GM18907 (cell line): Measurements from ENCODE around the gene ARL15.

Experiments used
- ATAC-seq: cut with Tn5 transposase; IDR thresholded peaks from one replicate; pipeline ENCODE4 v1.9.1; 2021; ENCODE audit warnings: mild to moderate bottlenecking, moderate library complexity; ENCODE audit not compliant: unreplicated experiment

The ARL15 gene

DNA sequence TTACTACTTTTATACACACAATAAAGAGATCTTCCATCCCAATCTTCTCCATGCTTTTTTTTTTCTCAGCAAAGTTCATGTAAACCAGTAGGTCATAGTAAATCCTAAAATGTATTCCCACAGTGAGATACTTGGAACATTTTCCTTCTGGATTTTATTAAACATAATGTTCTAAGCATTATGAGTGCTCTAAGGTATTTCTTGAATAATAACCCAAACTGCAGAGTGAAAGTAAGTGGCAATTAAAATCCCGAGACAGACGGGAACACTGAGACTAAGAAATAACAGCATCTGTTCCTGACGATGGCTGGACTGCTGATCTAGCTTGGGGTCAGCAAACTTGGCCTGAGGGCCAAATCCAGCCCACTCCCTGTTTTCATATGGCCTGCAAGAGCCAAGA lies 359.8 kb downstream of the ARL15 start:
- no peak for ATAC-seq

DNA sequence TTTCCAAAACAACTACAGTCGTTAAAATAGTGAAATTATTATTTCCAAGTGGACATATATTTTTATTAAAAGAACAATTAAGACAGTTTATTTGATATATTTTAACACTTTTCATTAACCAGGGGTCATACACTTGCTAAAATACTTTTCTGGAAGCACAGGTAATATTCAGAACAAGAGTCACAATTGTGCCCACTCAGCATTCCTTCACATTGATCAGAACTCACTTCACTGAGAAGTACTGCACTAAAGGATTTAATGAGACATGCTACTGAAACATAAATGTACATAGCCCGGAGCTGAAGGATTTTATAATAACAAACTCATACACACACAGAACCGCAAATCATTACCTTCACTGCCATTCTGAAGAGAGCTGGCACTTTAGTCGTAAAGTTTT lies 361.8 kb downstream of the ARL15 start:
- no peak for ATAC-seq

DNA sequence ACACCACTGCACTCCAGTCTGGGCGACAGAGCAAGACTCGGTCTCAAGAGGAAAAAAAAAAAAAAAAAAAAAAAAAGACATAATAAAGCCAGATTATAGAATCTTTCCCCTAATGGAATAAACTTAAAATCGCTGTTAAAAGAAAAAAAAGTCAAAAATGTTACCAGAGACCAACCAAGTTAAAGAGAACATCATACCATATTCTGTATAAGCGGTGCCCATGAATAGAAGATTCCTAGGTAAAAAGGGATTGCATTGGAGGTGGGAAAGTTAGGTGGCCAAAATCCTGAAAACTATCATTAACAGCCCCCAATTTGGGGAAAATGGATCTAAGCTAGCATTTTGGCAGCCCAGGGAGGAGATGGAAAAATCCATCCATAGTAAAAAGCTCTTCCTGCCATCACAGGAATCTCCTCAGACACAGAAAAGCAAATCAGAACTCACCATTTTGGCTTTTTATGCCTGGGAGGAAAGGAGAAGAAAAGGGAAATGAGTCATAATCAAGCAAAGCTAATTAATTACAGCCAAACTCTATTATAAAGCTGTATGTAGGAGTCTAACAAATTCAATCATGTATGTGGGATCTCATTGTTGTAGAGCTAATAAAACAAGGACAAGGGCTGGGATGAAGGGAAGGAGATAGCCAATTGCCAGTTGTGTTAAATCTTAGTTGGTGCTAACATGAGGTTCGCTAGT lies 363.8 kb downstream of the ARL15 start:
- ATAC-seq: no peak

DNA sequence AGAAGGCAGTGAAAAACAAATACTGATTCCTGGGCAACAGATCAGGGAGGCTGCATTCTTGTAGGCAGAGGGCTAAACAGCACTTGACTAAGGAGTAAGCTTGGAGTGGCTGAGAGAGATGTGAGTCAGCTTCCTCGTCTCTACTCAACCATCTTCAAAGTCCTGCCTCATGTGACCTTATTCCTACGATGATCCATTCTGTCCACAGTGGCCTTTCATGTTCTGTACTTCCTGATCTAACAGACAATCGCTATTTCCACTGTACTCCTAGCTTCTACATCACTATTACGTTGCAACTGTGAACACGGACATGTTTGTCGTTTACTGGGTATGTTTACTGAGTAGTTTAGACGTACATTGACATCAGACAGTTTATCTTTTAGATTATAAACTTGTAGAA lies 365.4 kb downstream of the ARL15 start:
- ATAC-seq: no peak

DNA sequence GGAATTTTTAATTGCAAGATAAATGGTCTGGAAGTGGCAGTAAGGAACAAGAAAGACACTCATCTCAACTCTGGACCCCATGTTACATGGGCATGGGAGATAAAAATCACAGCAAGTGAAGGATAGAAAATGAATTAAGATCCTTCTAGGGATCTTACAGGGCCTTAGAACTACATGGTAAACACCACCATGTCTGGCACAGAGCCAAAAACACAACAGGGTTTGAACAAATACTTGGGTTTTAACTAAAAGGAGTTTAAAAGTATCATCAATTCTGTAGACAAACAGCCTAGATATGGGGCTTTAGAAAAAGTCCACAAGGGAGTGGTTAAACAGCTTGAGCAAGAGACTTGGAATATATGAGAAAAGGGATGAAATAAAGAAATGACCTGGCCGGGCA lies 366.4 kb downstream of the ARL15 start:
- no peak for ATAC-seq

DNA sequence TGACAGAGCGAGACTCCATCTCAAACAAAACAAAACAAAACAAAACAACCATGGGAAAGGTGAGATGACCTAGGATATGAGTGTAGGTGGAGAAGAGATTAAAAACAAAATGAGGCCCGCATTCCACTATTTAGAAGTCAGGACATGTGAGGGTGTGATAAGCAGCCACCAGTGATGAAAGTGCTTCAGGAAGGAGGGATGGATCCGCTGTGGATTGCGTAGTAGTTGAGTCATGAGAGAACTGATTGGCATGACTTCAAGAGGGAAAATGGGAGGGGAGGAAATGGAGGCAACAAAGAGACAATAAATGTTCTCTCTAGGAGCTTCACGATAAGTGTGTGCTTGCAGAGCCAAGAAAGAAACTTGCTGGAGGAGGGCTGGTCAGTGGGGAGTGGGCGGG lies 367.6 kb downstream of the ARL15 start:
- no peak for ATAC-seq

DNA sequence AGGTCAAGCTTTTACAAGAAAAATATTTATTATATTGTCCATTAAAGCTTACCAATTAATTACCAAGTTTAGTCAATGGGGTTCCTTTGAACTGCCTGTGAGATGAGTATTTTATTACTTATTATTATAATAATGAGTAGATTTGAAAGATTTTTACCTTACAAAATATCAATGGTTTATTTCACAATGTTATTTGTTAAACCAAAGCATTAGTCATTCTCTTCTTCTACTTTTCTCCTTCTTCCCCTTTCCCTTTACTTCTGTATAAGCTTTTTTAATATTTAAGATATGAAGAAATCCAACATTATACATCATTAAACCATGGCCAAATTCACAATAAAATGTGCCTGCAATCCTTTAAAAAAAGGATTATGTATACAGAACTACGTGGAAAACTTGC lies 369.5 kb downstream of the ARL15 start:
- ATAC-seq: no peak

DNA sequence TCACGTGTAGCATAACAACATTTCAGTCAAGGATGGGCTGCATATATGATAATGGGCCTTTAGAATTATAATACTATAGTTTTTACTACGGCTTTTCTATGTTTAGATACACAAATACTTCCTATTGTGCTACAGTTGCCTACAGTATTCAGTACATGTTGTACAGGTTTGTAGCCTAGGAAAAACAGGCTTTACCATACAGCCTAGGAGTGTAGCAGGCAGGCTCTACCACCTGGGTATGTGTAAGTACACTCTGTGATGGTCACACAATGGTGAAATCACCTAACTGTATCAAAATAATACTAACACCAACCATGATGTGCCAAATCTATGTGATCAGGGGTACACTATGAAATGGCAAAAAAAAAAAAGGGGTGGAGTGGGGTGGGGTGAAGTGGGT lies 372.9 kb downstream of the ARL15 start:
- no peak for ATAC-seq

DNA sequence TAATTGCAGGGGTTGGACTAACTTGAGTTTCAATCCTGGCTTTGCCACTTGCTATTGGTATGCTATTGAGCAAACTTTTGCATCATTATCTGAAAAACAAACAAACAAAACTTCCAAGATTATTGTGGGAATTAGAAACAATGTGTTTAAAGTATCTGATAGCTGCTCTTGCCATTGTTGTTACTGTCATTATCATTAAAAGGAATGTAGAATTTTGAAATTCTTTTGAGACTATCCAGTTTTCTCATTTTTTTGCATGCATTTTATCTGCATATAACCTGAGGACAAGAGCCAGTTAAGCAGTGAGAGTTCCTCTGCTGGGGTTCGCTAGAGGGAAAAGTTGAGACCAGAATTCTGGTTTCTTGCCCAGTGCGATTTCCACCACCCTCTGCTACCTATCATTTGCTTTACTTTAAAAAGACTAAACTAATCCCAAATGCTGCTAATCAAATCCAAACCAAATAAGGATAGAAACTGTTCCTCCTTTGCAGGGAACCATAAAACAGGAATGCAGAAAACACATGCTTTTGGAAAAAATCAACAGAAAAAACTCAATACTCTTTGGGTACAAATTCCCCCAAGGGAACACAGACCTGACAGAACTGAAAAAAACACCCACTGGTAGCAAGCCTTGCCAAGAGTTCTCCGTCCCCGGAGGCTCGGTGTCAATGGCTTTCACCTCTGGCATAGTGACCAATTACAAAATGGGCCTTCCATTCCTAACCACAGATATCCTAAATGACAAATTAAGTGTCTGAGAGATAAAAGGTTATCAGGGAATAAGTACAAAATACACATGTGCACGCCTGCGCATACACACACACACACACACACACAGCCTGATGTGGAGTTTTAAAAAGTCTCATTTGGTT lies 373.7 kb downstream of the ARL15 start:
- ATAC-seq: no peak

DNA sequence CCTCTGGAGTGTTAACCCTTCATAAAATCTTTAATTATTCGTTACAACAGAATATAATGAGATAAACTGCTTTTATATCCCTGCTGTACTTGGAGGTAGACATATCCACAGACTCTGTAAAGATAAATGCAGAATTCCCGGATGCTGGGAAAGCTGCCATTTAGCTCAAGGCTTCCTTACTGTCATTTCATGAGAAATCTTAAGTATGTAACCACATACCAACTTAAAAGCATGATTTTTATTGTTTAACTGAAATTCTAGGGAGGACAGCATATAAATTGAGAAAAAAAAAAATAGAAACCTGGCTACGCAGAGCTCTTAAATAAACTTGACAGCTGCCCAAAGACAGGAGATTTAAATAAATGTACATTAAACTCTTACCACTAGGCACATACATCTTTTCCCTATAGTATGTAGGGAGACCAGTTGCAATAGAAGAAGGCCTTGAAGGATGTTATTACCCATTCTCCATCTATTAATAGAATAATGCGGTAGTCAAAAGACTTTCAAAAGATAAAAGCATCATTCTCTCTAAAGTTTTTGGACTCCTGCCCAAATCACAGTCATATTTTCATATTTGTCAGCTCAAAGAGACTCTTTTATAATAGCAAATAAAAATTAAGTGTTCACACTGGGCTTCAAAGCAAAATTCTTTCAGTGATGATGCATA lies 376.1 kb downstream of the ARL15 start:
- ATAC-seq: no peak

DNA sequence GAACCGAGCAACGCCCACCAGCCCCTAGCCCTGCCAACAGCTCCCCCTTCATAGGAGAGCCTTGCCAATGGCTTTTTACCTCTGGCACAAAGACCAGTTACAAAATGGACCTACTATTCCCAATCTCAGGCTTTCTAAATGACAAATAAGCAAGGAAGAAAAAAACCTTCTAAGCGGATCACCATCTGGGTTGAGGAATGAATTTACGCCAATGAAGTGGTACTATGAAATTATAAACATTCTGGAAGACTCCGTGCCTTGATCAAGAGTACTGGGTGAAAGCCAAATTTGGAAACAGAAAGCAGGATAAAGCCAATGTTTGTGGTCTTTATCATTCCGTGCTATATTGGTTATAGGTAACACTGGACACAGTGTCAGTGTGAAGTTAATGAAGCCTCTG lies 378.0 kb downstream of the ARL15 start:
- ATAC-seq: no peak

DNA sequence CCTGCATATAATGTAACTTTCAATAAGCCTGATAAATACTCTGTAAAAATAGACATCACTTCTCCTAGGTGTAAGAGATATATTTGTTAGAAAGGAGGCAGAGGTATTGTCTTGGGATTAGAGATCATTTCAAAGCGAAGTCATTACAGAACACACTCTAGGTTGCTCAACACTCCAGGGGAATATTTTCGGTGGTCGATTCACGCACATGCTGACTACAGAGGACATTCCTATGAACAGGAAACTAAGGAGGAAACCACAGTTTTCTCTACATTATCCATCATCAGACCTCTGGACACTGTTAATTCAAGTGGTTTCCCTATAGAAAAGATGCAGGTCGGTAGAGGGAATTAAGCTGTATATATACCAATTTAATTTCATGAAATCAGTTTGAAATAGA lies 379.9 kb downstream of the ARL15 start:
- ATAC-seq: no peak

DNA sequence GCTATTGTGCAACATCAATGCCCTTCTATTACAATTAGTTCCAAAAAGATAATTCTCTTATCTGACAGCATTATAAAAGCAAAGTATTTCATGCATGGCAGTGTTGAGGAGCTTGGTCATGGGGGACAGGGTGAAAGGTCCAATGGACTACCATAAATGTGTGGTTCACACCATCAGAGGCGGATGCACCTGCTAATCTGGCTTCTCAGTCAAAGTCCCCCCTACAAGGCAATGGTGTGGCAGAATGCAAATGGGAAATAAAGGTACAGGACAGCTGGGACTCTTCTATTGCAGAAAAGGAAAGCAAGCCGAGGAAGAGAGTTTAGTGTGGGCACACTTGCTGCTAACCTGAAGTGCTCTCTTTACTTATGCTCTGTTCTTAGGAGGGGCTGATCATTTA lies 380.8 kb downstream of the ARL15 start:
- no peak for ATAC-seq

DNA sequence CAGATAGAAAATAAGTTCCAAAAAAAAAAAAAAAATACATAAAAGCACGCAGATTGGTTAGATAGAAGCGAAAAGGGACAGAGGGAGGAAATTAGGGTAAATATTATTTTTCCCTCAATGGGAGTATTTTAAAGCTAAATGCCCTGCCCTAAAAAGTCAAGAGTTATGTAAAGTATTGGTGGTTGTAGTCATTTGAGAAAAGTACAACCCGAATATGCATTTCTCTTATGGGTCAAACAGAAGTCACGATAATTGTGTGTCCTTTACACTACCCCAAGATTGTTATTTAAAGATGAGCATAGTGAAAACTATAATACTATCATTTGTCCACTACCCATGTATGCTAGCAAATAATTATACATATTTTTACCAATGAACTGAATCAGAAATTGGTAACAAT lies 381.2 kb downstream of the ARL15 start:
- no peak for ATAC-seq

DNA sequence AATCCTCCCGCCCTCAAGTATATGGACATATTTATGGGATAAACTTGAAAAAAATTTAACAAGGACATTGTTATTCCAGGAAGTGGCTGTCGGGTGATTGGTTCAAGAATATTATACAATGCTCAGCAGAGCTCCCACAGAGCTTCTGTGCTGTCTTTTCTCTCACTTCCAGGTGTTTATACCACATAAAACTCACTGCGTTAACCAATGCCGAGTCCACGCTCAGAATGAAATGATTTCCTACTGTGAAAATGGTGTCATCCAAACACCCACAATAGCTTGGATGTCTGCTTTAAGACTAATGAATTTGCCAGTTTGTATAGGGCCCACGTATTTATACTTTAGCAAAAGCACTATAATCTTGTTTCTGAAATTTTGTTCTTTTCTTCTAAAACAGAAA lies 381.7 kb downstream of the ARL15 start:
- ATAC-seq: no peak

DNA sequence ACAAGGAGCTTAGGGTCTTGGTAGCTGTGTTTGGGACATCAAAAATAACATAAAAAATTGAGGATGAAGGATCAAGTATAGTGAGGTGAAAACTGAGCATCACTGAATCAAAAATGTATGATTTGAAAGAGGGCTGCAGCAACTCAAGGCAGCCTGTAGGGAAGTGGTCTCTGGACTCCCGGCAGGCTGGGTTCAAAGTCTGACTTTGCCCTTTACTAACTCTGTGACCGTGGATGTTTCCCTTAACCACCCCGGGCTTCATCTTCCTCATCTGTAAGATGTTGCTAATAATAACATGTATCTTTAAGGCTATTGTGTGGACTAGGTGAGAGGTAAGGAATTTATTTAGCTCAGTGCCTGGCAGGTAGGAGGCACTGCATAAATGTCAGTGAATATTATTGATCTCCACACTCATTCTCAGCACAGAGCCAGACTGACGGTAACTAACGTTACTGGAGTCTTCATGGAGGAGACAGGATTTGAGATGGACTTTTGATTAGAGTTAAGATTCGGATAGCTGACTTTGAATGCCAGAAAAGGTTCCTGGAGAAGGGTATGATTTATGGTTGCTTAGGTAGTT lies 382.6 kb downstream of the ARL15 start:
- ATAC-seq: no peak

DNA sequence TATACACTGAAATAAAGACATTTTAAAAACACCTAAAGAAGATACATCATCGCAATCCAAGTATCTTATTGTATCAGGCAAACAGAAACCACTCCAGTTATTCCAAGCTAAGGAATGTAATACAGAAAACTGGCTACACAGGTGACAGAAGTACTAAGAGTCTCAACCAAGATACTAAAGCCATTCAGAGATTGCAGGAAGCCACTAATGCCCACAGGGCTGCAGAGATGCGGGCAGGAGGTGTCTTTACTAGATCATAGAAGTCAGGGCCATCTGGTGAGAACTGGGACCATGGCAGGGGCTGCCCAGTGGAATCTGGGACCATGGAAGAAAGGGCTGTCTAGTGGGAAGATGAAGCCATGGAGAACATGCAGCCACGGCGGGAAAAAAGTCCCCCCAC lies 384.3 kb downstream of the ARL15 start:
- ATAC-seq: no peak

DNA sequence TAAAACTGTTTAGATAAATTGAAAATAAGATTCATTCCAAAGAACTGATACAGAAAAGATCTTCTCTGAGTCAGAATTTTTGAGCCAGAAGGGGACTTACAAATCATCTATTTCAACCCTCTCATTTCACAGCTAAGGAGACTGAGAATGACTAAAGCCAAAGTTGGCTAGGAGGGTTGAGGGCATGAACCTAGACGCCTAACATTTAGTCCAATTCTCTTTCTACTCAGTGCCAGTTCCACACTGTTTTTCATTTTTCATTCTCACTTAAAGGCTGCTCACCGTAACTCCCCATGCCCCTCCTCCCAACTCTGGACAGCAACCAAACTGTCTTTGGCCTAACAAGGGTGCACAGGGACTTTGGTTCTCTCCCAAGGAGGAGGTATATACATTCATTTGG lies 386.0 kb downstream of the ARL15 start:
- ATAC-seq: no peak

DNA sequence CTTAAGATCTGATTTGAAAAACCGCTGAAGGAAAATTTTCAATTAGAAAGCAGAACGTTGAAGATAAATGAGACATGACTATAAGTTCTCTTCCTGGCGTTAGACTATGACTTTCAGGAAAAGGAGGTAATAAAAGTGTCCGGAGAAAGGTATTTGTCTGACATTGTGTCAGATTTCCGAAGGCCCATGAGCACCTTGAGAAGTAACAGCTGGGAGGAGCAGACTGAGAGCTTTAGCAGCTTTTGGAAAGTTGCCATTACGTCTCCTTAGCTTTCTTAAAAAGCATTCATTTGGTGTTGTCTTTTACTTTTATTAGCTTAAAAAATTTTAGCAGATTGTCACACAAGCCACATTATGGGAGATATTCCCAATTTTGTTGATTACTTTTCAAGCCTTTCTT lies 386.4 kb downstream of the ARL15 start:
- ATAC-seq: no peak

DNA sequence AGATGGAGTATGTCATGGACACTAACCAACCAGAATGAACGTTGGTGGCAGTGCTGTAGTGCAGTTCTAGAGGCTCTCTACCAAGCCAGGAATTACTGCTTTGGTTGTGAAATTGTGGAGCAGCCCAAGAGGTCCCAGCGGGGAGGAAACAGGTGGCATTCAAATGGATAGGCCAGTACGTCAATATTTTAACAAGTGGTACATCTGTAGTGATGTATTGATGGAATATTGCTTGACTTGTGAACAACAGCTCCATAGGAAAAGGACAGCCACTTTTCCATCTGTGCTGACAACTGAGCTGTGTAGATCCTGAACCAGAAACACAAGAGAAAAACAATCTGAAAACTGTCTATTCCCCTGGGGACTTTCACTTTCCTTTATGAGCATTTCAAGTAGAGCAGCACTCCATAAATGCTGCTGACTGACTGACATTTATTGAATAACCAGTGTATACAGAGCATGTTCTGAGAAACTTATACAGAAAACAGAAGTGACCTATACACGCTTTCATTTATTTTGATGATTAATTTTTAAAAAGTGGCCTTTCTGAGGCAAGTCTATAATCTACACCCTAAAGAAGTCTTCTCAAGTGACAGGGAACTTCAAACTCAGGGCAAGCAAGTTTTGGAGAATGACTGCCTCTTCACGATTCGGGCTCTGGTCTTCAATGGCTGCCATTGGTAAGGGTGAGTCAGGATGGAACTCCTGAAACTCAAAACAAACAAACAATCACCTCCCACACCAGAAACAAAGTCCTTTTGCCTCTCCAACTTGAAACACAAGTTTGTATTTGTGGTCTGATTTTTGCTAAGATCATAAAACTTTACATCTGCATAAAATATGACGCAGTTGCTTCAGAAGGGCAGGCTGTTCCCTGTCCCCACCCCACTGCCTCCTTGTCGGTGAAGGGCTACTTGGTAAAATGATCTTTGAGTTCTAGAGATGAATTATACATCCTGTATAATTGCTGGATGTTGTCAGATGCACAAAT lies 387.6 kb downstream of the ARL15 start:
- no peak for ATAC-seq
